Measurements from ENCODE around the gene ENOX1.

- no peak for TF ChIP-seq EGR1 (IDR thresholded peaks at IDR 0.05; ENCODE audit: borderline replicate concordance, low read depth, low read length)
- no peak for TF ChIP-seq TAF1 (IDR thresholded peaks at IDR 0.05; ENCODE audit: low read depth, low read length)
- no peak for TF ChIP-seq RAD21 (IDR thresholded peaks at IDR 0.05 in 1 of 2, conservative IDR thresholded peaks at IDR 0.05 in 1 of 2; ENCODE audit: low read depth in 2 of 2, low read length in 2 of 2)
- TF ChIP-seq CHD2 (IDR thresholded peaks at IDR 0.05; ENCODE audit: low read length), result no peak
Observed at GRCh38 chr13:43265028-43265427, 521.7 kb downstream of the ENOX1 start.

Data from H1 (cell line).